Measurements from ENCODE around the gene SLC16A13. TPM values are rescaled to one million over a fixed set of nuclear protein-coding genes. Genes with fewer than 3 reads are reported as not detected.
A peak's percentile ranks its signal among the peaks of the same experiment; 100 is the strongest.

The SLC16A13 gene
- total RNA-seq, 1 experiment from 2014 or later: 7.5 TPM

GRCh38 chr17:7005716-7006115, 30.1 kb upstream of the SLC16A13 start:
- Mint-ChIP-seq H3K27me3 (ENCODE audit: insufficient read depth, unreplicated experiment) (no peaks in the 10 kb centered on the region), H3K27ac (ENCODE audit: low read depth, unreplicated experiment) (no peak overlapping the region), H3K4me3 (ENCODE audit: unreplicated experiment) (no peak overlapping the region), H3K36me3 (ENCODE audit: insufficient read depth, unreplicated experiment) (peaks cover 60% of the 10 kb centered on the region), H3K9me3 (ENCODE audit: unreplicated experiment) (no peaks in the 10 kb centered on the region), H3K4me1 (ENCODE audit: insufficient read depth, unreplicated experiment) (peaks cover 19% of the 10 kb centered on the region)
- intact Hi-C loops (cut with micrococcal nuclease): loop anchor here (1.0 kb wide), 2 partner anchors 162 to 339 kb away; no protein-coding TSS in a partner anchor
- ChIA-PET CTCF (interaction anchor here (0.6 to 8.2 kb wide), 8 partner anchors 16 to 341 kb away, joined by 3 to 137 read pairs (median 3); no protein-coding TSS in a partner anchor), POLR2A (interaction anchor here (1.3 kb wide), 1 partner anchor 152 kb away, joined by 3 read pairs; no protein-coding TSS in a partner anchor)
- BruUV-seq (replicated peaks): no TSS peak
- TF ChIP-seq, protein P1, sequence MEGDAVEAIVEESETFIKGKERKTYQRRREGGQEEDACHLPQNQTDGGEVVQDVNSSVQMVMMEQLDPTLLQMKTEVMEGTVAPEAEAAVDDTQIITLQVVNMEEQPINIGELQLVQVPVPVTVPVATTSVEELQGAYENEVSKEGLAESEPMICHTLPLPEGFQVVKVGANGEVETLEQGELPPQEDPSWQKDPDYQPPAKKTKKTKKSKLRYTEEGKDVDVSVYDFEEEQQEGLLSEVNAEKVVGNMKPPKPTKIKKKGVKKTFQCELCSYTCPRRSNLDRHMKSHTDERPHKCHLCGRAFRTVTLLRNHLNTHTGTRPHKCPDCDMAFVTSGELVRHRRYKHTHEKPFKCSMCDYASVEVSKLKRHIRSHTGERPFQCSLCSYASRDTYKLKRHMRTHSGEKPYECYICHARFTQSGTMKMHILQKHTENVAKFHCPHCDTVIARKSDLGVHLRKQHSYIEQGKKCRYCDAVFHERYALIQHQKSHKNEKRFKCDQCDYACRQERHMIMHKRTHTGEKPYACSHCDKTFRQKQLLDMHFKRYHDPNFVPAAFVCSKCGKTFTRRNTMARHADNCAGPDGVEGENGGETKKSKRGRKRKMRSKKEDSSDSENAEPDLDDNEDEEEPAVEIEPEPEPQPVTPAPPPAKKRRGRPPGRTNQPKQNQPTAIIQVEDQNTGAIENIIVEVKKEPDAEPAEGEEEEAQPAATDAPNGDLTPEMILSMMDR (IDR thresholded peaks at IDR 0.05; ENCODE audit: unreplicated experiment): no peak
- DNase-seq (ENCODE audit: unreplicated experiment): no peak

- Mint-ChIP-seq H3K4me1 (ENCODE audit: insufficient read depth, unreplicated experiment) (peaks cover 23% of the 10 kb centered on the region), H3K36me3 (ENCODE audit: insufficient read depth, unreplicated experiment) (peaks cover 49% of the 10 kb centered on the region), H3K4me3 (ENCODE audit: unreplicated experiment) (no peak overlapping the region), H3K27ac (ENCODE audit: low read depth, unreplicated experiment) (no peak overlapping the region), H3K9me3 (ENCODE audit: unreplicated experiment) (no peaks in the 10 kb centered on the region), H3K27me3 (ENCODE audit: insufficient read depth, unreplicated experiment) (no peaks in the 10 kb centered on the region)
- no peak for DNase-seq (ENCODE audit: unreplicated experiment)
- POLR2A ChIA-PET: no interaction called here
- intact Hi-C loops (cut with micrococcal nuclease): no loop called here
- BruUV-seq (replicated peaks): no TSS peak
- CTCF ChIA-PET: interaction anchor here (0.6 to 8.2 kb wide), 6 partner anchors 12 to 341 kb away, joined by 3 to 137 read pairs (median 4); no protein-coding TSS in a partner anchor
- TF ChIP-seq, protein P1 (IDR thresholded peaks at IDR 0.05; ENCODE audit: unreplicated experiment): no peak
Measured at GRCh38 chr17:7007143-7007542, 28.7 kb upstream of the SLC16A13 start.

GRCh38 chr17:7010523-7010922, 25.3 kb upstream of the SLC16A13 start:
- DNase-seq (ENCODE audit: unreplicated experiment): no peak
- no peak overlapping the region for H3K27ac Mint-ChIP-seq (ENCODE audit: low read depth, unreplicated experiment)
- intact Hi-C loops (cut with micrococcal nuclease): no loop called here
- H3K27me3 Mint-ChIP-seq (ENCODE audit: insufficient read depth, unreplicated experiment): no peaks in the 10 kb centered on the region
- peaks cover 17% of the 10 kb centered on the region for H3K4me1 Mint-ChIP-seq (ENCODE audit: insufficient read depth, unreplicated experiment)
- H3K9me3 Mint-ChIP-seq (ENCODE audit: unreplicated experiment): no peaks in the 10 kb centered on the region
- TF ChIP-seq, protein P1 (IDR thresholded peaks at IDR 0.05; ENCODE audit: unreplicated experiment): no peak
- ChIA-PET CTCF (interaction anchor here (0.7 to 2.6 kb wide), 2 partner anchors 167 to 344 kb away, joined by 3 to 8 read pairs; no protein-coding TSS in a partner anchor), POLR2A (interaction anchor here (0.6 to 1.2 kb wide), 4 partner anchors 25 to 359 kb away, joined by 3 to 5 read pairs (median 3); partner anchors contain the start of genes C17orf100, MED31 and SLC16A13)
- H3K4me3 Mint-ChIP-seq (ENCODE audit: unreplicated experiment): peak overlapping the region; percentile 96
- no TSS peak for BruUV-seq (replicated peaks)
- peaks cover 53% of the 10 kb centered on the region for H3K36me3 Mint-ChIP-seq (ENCODE audit: insufficient read depth, unreplicated experiment)

DNA sequence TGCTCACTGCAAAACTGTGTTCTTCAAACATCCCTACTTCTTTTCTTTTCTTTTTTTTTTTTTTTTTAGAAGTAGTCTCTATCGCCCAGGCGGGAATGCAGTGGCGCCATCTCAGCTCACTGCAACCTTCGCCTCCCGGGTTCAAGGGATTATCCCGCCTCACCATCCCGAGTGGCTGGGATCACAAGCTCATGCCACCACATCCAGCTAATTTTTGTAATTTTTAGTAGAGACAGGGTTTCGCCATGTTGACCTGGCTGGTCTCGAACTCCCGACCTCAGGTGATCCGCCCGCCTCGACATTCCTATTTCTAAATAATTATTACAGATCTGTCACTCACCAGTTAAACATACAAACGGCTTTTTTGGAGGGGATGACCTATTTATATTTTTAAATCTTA, 24.4 kb upstream of the SLC16A13 start:
- POLR2A ChIA-PET: interaction anchor here (1.0 to 2.5 kb wide), 4 partner anchors 24 to 342 kb away, joined by 3 to 21 read pairs (median 7); partner anchors contain the start of gene SLC16A13
- peaks cover 17% of the 10 kb centered on the region for H3K4me1 Mint-ChIP-seq (ENCODE audit: insufficient read depth, unreplicated experiment)
- TF ChIP-seq, protein P1 (IDR thresholded peaks at IDR 0.05; ENCODE audit: unreplicated experiment): no peak
- CTCF ChIA-PET: interaction anchor here (0.7 to 2.6 kb wide), 2 partner anchors 168 to 345 kb away, joined by 3 to 8 read pairs; no protein-coding TSS in a partner anchor
- DNase-seq (ENCODE audit: unreplicated experiment): no peak
- no TSS peak for BruUV-seq (replicated peaks)
- peak overlapping the region; percentile 96 for H3K4me3 Mint-ChIP-seq (ENCODE audit: unreplicated experiment)
- intact Hi-C loops (cut with micrococcal nuclease): no loop called here
- H3K27ac Mint-ChIP-seq (ENCODE audit: low read depth, unreplicated experiment): peak overlapping the region; percentile 99
- no peaks in the 10 kb centered on the region for H3K27me3 Mint-ChIP-seq (ENCODE audit: insufficient read depth, unreplicated experiment)
- H3K36me3 Mint-ChIP-seq (ENCODE audit: insufficient read depth, unreplicated experiment): peaks cover 48% of the 10 kb centered on the region
- no peaks in the 10 kb centered on the region for H3K9me3 Mint-ChIP-seq (ENCODE audit: unreplicated experiment)
